Type B pancreatic cell (in vitro differentiated cells): ENCODE results near the gene DCDC2B. TPM values are rescaled to one million over a fixed set of nuclear protein-coding genes. Genes with fewer than 3 reads are reported as not detected.

Experiments
- DNase-seq: peaks from one replicate; pipeline ENCODE4 v3.0.0; 2021; ENCODE audit warnings: mixed read lengths; ENCODE audit not compliant: unreplicated experiment; ENCODE audit errors: extremely low spot score
- H3K27ac Mint-ChIP-seq: 2 replicates; pipeline ENCODE4 v1.8.0; 2021; ENCODE audit warnings: mild to moderate bottlenecking, mixed read lengths
- H3K27me3 Mint-ChIP-seq: 2 replicates; pipeline ENCODE4 v1.8.0; 2021; ENCODE audit warnings: mixed read lengths
- H3K36me3 Mint-ChIP-seq: 2 replicates; pipeline ENCODE4 v1.8.0; 2021; ENCODE audit warnings: mixed read lengths
- H3K4me1 Mint-ChIP-seq: one replicate; pipeline ENCODE4 v1.8.0; 2021; ENCODE audit warnings: mixed read lengths; ENCODE audit not compliant: unreplicated experiment
- H3K4me3 Mint-ChIP-seq: 2 replicates; pipeline ENCODE4 v1.8.0; 2021; ENCODE audit warnings: mild to moderate bottlenecking, mixed read lengths
- H3K9me3 Mint-ChIP-seq: 2 replicates; pipeline ENCODE4 v1.8.0; 2021; ENCODE audit warnings: mixed read lengths
- CTCF ChIP-seq: fragments of 200-600 bp; sonication (generic); conservative IDR thresholded peaks from 2 replicates; pipeline ENCODE4 v1.5.0; 2021; ENCODE audit warnings: antibody characterized with exemption, mild to moderate bottlenecking
- total RNA-seq: library from RNA; stranded (reverse); gene quantifications from 2 replicates; pipeline ENCODE4 v1.2.1, GENCODE V29; 2021; ENCODE audit warnings: low replicate concordance

The DCDC2B gene
- total RNA-seq, 1 donor from 2014 or later, result not detected

- Mint-ChIP-seq H3K4me1 (peaks cover 8% of the 10 kb centered on the region), H3K27ac (peak overlapping the region; percentile 77), H3K9me3 (no peaks in the 10 kb centered on the region), H3K36me3 (no peaks in the 10 kb centered on the region), H3K4me3 (peak overlapping the region; percentile 14), H3K27me3 (no peaks in the 10 kb centered on the region)
- no peak for TF ChIP-seq CTCF
- DNase-seq, result no peak
Measured at GRCh38 chr1:32208469-32208868, 420 bp upstream of the DCDC2B start.

- no peaks in the 10 kb centered on the region for H3K9me3 Mint-ChIP-seq
- H3K36me3 Mint-ChIP-seq, result peaks cover 3% of the 10 kb centered on the region
- peak overlapping the region; percentile 56 for H3K27ac Mint-ChIP-seq
- H3K4me3 Mint-ChIP-seq, result peak overlapping the region; percentile 4
- TF ChIP-seq CTCF, result peak; percentile 83
- H3K27me3 Mint-ChIP-seq, result no peaks in the 10 kb centered on the region
- DNase-seq, result no peak
- H3K4me1 Mint-ChIP-seq, result peaks cover 12% of the 10 kb centered on the region
Measured at GRCh38 chr1:32215629-32216480, 7.0 kb downstream of the DCDC2B start.

GRCh38 chr1:32216566-32216965, 7.7 kb downstream of the DCDC2B start:
- H3K36me3 Mint-ChIP-seq, result peaks cover 3% of the 10 kb centered on the region
- DNase-seq, result no peak
- no peak for TF ChIP-seq CTCF
- peak overlapping the region; percentile 39 for H3K27ac Mint-ChIP-seq
- H3K4me1 Mint-ChIP-seq, result peaks cover 17% of the 10 kb centered on the region
- no peaks in the 10 kb centered on the region for H3K27me3 Mint-ChIP-seq
- no peaks in the 10 kb centered on the region for H3K9me3 Mint-ChIP-seq
- no peak overlapping the region for H3K4me3 Mint-ChIP-seq

- H3K27ac Mint-ChIP-seq, result no peak overlapping the region
Measured at GRCh38 chr1:32219022-32219421, 10.1 kb downstream of the DCDC2B start.

More at GRCh38 chr1:32219022-32219421, 10.1 kb downstream of the DCDC2B start:
- peaks cover 18% of the 10 kb centered on the region for H3K4me1 Mint-ChIP-seq
- peaks cover 5% of the 10 kb centered on the region for H3K36me3 Mint-ChIP-seq
- DNase-seq, result no peak
- no peaks in the 10 kb centered on the region for H3K9me3 Mint-ChIP-seq
- no peak for TF ChIP-seq CTCF
- H3K27me3 Mint-ChIP-seq, result no peaks in the 10 kb centered on the region
- peak overlapping the region; percentile 63 for H3K4me3 Mint-ChIP-seq
